H1 (cell line): Measurements from ENCODE around the gene ZNF362. TPM values are rescaled to one million over a fixed set of nuclear protein-coding genes. Genes with fewer than 3 reads are reported as not detected.

ENCODE experiments used
- CTCF ChIA-PET: fragments of 300-600 bp; sonication (Branson Sonifier 250); formaldehyde crosslinking; loops from one replicate; lab custom pipeline; 2021; ENCODE audit not compliant: partially characterized antibody; lab: Charles Lee
- POLR2A ChIA-PET: fragments of 300-600 bp; sonication (Branson Sonifier 250); formaldehyde crosslinking; loops from one replicate; lab custom pipeline; 2021; ENCODE audit warnings: inconsistent platforms; ENCODE audit not compliant: partially characterized antibody; lab: Charles Lee
- DNase-seq, 2 experiments: peaks; one replicate each; pipeline versions ENCODE4 v3.0.0 to v3.0.0-alpha.2; 2010 to 2022; ENCODE audit warnings: low spot score in 2 of 2, low read depth in 1 of 2, mixed read lengths in 1 of 2
- FAIRE-seq: peaks from 2 replicates; lab custom pipeline; 2011; peaks lifted over from hg19 to GRCh38; lab: Jason Lieb, UNC
- H2AFZ ChIP-seq: 2 replicates; pipeline ENCODE4 v1.8.1; 2012; ENCODE audit warnings: low read length, inconsistent platforms
- H2AK5ac ChIP-seq: 2 replicates; pipeline ENCODE4 v1.6.1; 2013; ENCODE audit warnings: low read depth, low read length
- H2BK120ac ChIP-seq: replicated peaks from 2 replicates; pipeline ENCODE3; 2013; ENCODE audit warnings: low read depth, low read length, inconsistent platforms
- H2BK12ac ChIP-seq: 2 replicates; pipeline ENCODE4 v1.6.1; 2013; ENCODE audit warnings: low read depth, low read length
- H2BK15ac ChIP-seq: 2 replicates; pipeline ENCODE4 v1.6.1; 2013; ENCODE audit warnings: low read length
- H2BK20ac ChIP-seq: 2 replicates; pipeline ENCODE4 v1.6.1; 2013; ENCODE audit warnings: low read length
- H2BK5ac ChIP-seq: 2 replicates; pipeline ENCODE4 v1.6.1; 2013; ENCODE audit warnings: low read depth, low read length
- H3K14ac ChIP-seq: 2 replicates; pipeline ENCODE4 v1.6.1; 2013; ENCODE audit warnings: inconsistent platforms; ENCODE audit not compliant: insufficient read length
- H3K18ac ChIP-seq: 2 replicates; pipeline ENCODE4 v1.6.1; 2013; ENCODE audit warnings: low read length; ENCODE audit errors: extremely low read depth
- H3K23ac ChIP-seq: 2 replicates; pipeline ENCODE4 v1.6.1; 2013; ENCODE audit warnings: inconsistent platforms; ENCODE audit not compliant: insufficient read length
- H3K23me2 ChIP-seq: 2 replicates; pipeline ENCODE4 v1.6.1; 2013; ENCODE audit warnings: low read depth, low read length
- H3K27ac ChIP-seq: 2 replicates; pipeline ENCODE4 v1.6.1; 2011; ENCODE audit warnings: low read depth, low read length, inconsistent platforms
- H3K27me3 ChIP-seq, 4 experiments: replicated peaks in 1 of 4; 1 replicate in 1 of 4; 2 replicates in 3 of 4; pipeline versions ENCODE4 v1.6.1 to v1.8.1; 2011 to 2013; ENCODE audit warnings: low read length in 3 of 4, mild to moderate bottlenecking in 3 of 4, inconsistent platforms in 2 of 4, mixed read lengths in 2 of 4, moderate library complexity in 1 of 4; ENCODE audit not compliant: control insufficient read depth in 3 of 4, insufficient read depth in 3 of 4; ENCODE audit errors: extremely low read depth in 1 of 4
- H3K36me3 ChIP-seq, 4 experiments: 2 replicates each; pipeline versions ENCODE4 v1.6.1 to v1.8.1; 2011 to 2013; ENCODE audit warnings: mild to moderate bottlenecking in 4 of 4, low read length in 3 of 4, moderate library complexity in 2 of 4, control low read depth in 1 of 4, inconsistent platforms in 1 of 4; ENCODE audit not compliant: insufficient read depth in 4 of 4, control insufficient read depth in 2 of 4
- H3K4ac ChIP-seq: replicated peaks from 2 replicates; pipeline ENCODE3; 2013; ENCODE audit warnings: low read length, low read depth, mixed read lengths, inconsistent platforms; ENCODE audit not compliant: insufficient read length
- H3K4me1 ChIP-seq, 4 experiments: replicated peaks in 1 of 4; 1 replicate in 1 of 4; 2 replicates in 3 of 4; pipeline versions ENCODE4 v1.6.1 to v1.8.1; 2011 to 2013; ENCODE audit warnings: low read length in 3 of 4, inconsistent platforms in 2 of 4, mixed read lengths in 1 of 4; ENCODE audit not compliant: insufficient read depth in 4 of 4, control insufficient read depth in 3 of 4
- H3K4me2 ChIP-seq, 2 experiments: 2 replicates each; pipeline versions ENCODE4 v1.6.1 to v1.8.1; 2011 to 2013; ENCODE audit warnings: low read depth in 2 of 2, low read length in 2 of 2, control low read depth in 1 of 2, inconsistent platforms in 1 of 2, mild to moderate bottlenecking in 1 of 2; ENCODE audit not compliant: insufficient read depth in 1 of 2
- H3K4me3 ChIP-seq, 4 experiments: fragments of 200-600, 300-600 bp in 1 of 4; sonication (generic), shearing (Covaris generic), sonication (Bioruptor Twin) in 1 of 4; 2 replicates each; pipeline versions ENCODE4 v1.5.1 to v1.8.1; 2011 to 2016; ENCODE audit warnings: low read length in 4 of 4, low read depth in 3 of 4, control low read depth in 2 of 4, inconsistent platforms in 2 of 4, mild to moderate bottlenecking in 2 of 4, mixed read lengths in 1 of 4, moderate library complexity in 1 of 4; ENCODE audit not compliant: insufficient read depth in 2 of 4; ENCODE audit errors: extremely low read depth in 1 of 4
- H3K56ac ChIP-seq: replicated peaks from 2 replicates; pipeline ENCODE3; 2013; ENCODE audit warnings: low read depth, mild to moderate bottlenecking, mixed read lengths, low read length, inconsistent platforms; ENCODE audit not compliant: insufficient read length
- H3K79me1 ChIP-seq: 2 replicates; pipeline ENCODE4 v1.6.1; 2013; ENCODE audit warnings: low read depth, low read length, control low read depth
- H3K79me2 ChIP-seq, 2 experiments: 2 replicates each; pipeline versions ENCODE4 v1.6.1 to v1.8.1; 2012 to 2013; ENCODE audit warnings: low read length in 2 of 2, mild to moderate bottlenecking in 2 of 2, inconsistent platforms in 1 of 2; ENCODE audit not compliant: insufficient read depth in 2 of 2, control insufficient read depth in 1 of 2
- H3K9ac ChIP-seq, 4 experiments: replicated peaks in 1 of 4; 1 replicate in 1 of 4; 2 replicates in 3 of 4; pipeline versions ENCODE4 v1.6.1 to v1.8.1; 2011 to 2013; ENCODE audit warnings: low read depth in 3 of 4, low read length in 3 of 4, control low read depth in 2 of 4, mild to moderate bottlenecking in 2 of 4, moderate library complexity in 2 of 4, inconsistent platforms in 1 of 4; ENCODE audit errors: extremely low read depth in 1 of 4
- H3K9me3 ChIP-seq, 2 experiments: 2 replicates each; pipeline versions ENCODE4 v1.6.1 to v1.8.1; 2012 to 2013; ENCODE audit warnings: mild to moderate bottlenecking in 2 of 2, moderate library complexity in 2 of 2, control low read depth in 1 of 2, inconsistent platforms in 1 of 2, low read depth in 1 of 2, low read length in 1 of 2, mixed read lengths in 1 of 2; ENCODE audit not compliant: insufficient read depth in 2 of 2
- H4K20me1 ChIP-seq, 2 experiments: replicated peaks in 1 of 2; 2 replicates each; pipeline versions ENCODE3 to v1.8.1; 2011 to 2013; ENCODE audit warnings: inconsistent platforms in 2 of 2, low read length in 2 of 2, mild to moderate bottlenecking in 1 of 2; ENCODE audit not compliant: insufficient read depth in 2 of 2, control insufficient read depth in 1 of 2
- H4K5ac ChIP-seq: 2 replicates; pipeline ENCODE4 v1.6.1; 2013; ENCODE audit warnings: low read length, low read depth, mixed read lengths, inconsistent platforms; ENCODE audit not compliant: insufficient read length
- H4K8ac ChIP-seq: 2 replicates; pipeline ENCODE4 v1.8.0; 2013; ENCODE audit warnings: mild to moderate bottlenecking, moderate library complexity, low read length, inconsistent platforms; ENCODE audit not compliant: insufficient read depth; ENCODE audit errors: extremely low read depth
- H4K91ac ChIP-seq: replicated peaks from 2 replicates; pipeline ENCODE3; 2013; ENCODE audit warnings: low read length, mixed read lengths, inconsistent platforms; ENCODE audit not compliant: insufficient read length
- CHD1 ChIP-seq: IDR thresholded peaks from 2 replicates; pipeline ENCODE4 v1.6.1; 2012; ENCODE audit warnings: low read depth, low read length, improper control_type of control experiment
- WGBS, 2 experiments: shearing (Covaris generic) in 1 of 2; methylation state at CpG; one replicate each; pipeline versions ENCODE4 v1.1.6 to v1.1.7; 2013 to 2015; ENCODE audit warnings: low lambda C conversion rate in 2 of 2, mixed read lengths in 2 of 2, inconsistent platforms in 1 of 2, low coverage in 1 of 2, missing lambda C conversion rate in 1 of 2; ENCODE audit not compliant: insufficient replicate concordance in 2 of 2, insufficient coverage in 1 of 2, insufficient read length in 1 of 2; ENCODE audit errors: extremely low coverage in 1 of 2, missing lambda C conversion rate in 1 of 2; 5-methylcytosine and 5-hydroxymethylcytosine counted together
- polyA plus RNA-seq, 7 experiments: library from polyadenylated mRNA; depleted of rRNA in 3 of 7; stranded (reverse) in 5 of 7; unstranded in 2 of 7; fragments of >200 nt in 5 of 7; fragments of 200-250 nt in 2 of 7; gene quantifications; 1 replicate in 5 of 7; 2 replicates in 1 of 7; 4 replicates in 1 of 7; pipeline versions ENCODE4 v1.2.1 to v1.2.3, GENCODE V29; 2011 to 2013; ENCODE audit warnings: missing spikeins in 2 of 7, mixed read lengths in 2 of 7
- total RNA-seq: library from RNA; stranded (reverse); fragmentation: NEBNext Ultra II Directional; extraction: Animal tissue kit (Norgen Biotek cat#: 25700); gene quantifications from 2 replicates; pipeline ENCODE4 v1.2.1, GENCODE V29; 2021

Gene ZNF362
- total and polyA plus RNA-seq, 2 of the 8 experiments (the other 6 are each of a cell fraction or from before 2014, with no cell fraction given), result 24.2 to 27.8 TPM

DNA sequence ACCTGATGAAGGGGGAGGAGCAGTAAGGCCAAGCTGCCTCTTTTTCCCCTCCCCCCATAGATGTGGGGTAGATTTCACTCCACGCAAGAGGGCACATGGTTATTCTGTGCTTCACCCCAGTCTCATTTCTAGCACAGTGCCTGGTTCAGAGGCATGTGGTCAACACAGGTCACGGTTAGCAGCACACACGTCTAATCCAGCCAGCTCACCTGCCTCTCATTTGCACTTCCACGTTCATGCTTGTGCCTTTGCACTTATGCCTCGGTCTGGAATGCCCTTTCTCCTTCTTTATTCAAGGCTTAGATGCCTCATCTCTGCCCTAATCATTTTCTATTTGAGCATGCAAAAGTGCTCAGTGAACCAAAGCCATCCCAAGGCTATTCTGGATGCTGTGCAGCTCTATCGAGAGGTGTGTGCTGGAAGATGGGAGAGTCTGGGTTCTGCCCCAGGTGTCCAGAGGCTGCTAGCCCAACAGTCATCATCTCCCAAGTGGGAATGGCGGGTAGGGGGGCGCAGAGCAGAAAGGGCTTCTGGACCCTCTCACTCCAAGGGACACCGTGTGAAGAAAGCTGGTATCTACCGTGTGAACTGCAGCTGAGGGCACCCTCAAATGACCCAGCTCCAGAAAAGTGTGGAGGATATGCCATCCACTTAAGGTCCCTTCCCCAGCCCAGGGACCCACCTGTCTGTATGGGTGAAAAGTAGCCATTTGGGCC lies 66.7 kb downstream of the ZNF362 start:
- H3K9ac ChIP-seq, result no peak overlapping the region
- no peak overlapping the region for H3K18ac ChIP-seq
- no peaks in the 10 kb centered on the region for H3K79me2 ChIP-seq
- DNase-seq, result no peak
- H3K4me2 ChIP-seq, result no peak overlapping the region
- no peaks in the 10 kb centered on the region for H3K23me2 ChIP-seq
- H2AFZ ChIP-seq, result no peak overlapping the region
- H2BK120ac ChIP-seq, result no peak overlapping the region
- H2BK12ac ChIP-seq, result no peak overlapping the region
- H4K91ac ChIP-seq, result no peak overlapping the region
- no peaks in the 10 kb centered on the region for H3K9me3 ChIP-seq
- H3K4ac ChIP-seq, result no peak overlapping the region
- ChIA-PET POLR2A (interaction anchor here (0.5 kb wide), 1 partner anchor 19 kb away, joined by 3 read pairs; no protein-coding TSS in a partner anchor), CTCF (interaction anchor here (0.8 to 2.6 kb wide), 13 partner anchors 8 to 181 kb away, joined by 3 to 12 read pairs (median 4); no protein-coding TSS in a partner anchor)
- no peaks in the 10 kb centered on the region for H3K79me1 ChIP-seq
- H3K4me3 ChIP-seq, result no peak overlapping the region
- no peak overlapping the region for H4K5ac ChIP-seq
- H3K23ac ChIP-seq, result no peak overlapping the region
- H3K27ac ChIP-seq, result no peak overlapping the region
- H2BK5ac ChIP-seq, result no peak overlapping the region
- no peaks in the 10 kb centered on the region for H4K20me1 ChIP-seq
- WGBS, 2 experiments, result 85% methylated on average over 10 of the region's 10 CpGs; no CpG with 5 or more reads in 1 of the 2 experiments
- H4K8ac ChIP-seq, result no peak overlapping the region
- H2BK15ac ChIP-seq, result no peak overlapping the region
- no peak overlapping the region for H3K56ac ChIP-seq
- TF ChIP-seq CHD1, result no peak
- TF ChIP-seq, all 59 proteins: peak for 0
- H3K4me1 ChIP-seq, result no peaks in the 10 kb centered on the region
- no peak overlapping the region for H2BK20ac ChIP-seq
- H3K36me3 ChIP-seq, result peaks cover 0 to 7% (median 0%) of the 10 kb centered on the region in 4 experiments; a peak in 2 of 8 replicates
- H3K27me3 ChIP-seq, result no peaks in the 10 kb centered on the region
- H3K14ac ChIP-seq, result no peak overlapping the region
- FAIRE-seq, result no peak
- H2AK5ac ChIP-seq, result no peak overlapping the region
